Thyroid gland (tissue), 4 donors: ENCODE measurements around the gene GLT1D1. TPM values are rescaled to one million over a fixed set of nuclear protein-coding genes. Genes with fewer than 3 reads are reported as not detected.
A peak's percentile ranks its signal among the peaks of the same experiment; 100 is the strongest.

Experiments used
- DNase-seq, 2 donors: peaks; one replicate each; pipeline ENCODE4 v3.0.0-alpha.2; 2019
- H3K27ac ChIP-seq, 3 donors: fragments of 200-600 bp; sonication (generic); 1 replicate in 2 of 3; 2 replicates in 1 of 3; pipeline ENCODE4 v1.5.1; 2016 to 2019; ENCODE audit warnings: mild to moderate bottlenecking in 1 of 3, moderate library complexity in 1 of 3
- H3K27me3 ChIP-seq: fragments of 200-600 bp; sonication (generic); one replicate; pipeline ENCODE4 v1.5.1; 2019
- H3K36me3 ChIP-seq, 2 donors: fragments of 200-600 bp; sonication (generic); one replicate each; pipeline ENCODE4 v1.5.1; 2016 to 2019
- H3K4me1 ChIP-seq, 2 donors: fragments of 200-600 bp; sonication (generic); one replicate each; pipeline ENCODE4 v1.5.1; 2017 to 2019
- H3K4me3 ChIP-seq, 3 donors: fragments of 200-600 bp; sonication (generic); replicated peaks in 1 of 3; 1 replicate in 2 of 3; 2 replicates in 1 of 3; pipeline ENCODE4 v1.5.1; 2016; ENCODE audit warnings: mild to moderate bottlenecking in 1 of 3
- H3K9me3 ChIP-seq: fragments of 200-600 bp; sonication (generic); one replicate; pipeline ENCODE4 v1.5.1; 2017
- POLR2A ChIP-seq, 2 donors: fragments of 450-650 bp; IDR thresholded peaks; one replicate each; pipeline ENCODE4 v1.6.1; 2017; ENCODE audit warnings: antibody characterized with exemption in 2 of 2, mild to moderate bottlenecking in 2 of 2, moderate library complexity in 1 of 2
- WGBS, 2 donors: methylation state at CpG; one replicate each; pipeline ENCODE4 v1.1.5; 2017; 5-methylcytosine and 5-hydroxymethylcytosine counted together
- intact Hi-C: fragments of 100-400 bp; cut with DNase I; formaldehyde crosslinking; loops from one replicate; pipeline ENCODE4 v1.15.1; 2023
- total RNA-seq, 4 donors: library from RNA; depleted of rRNA; stranded (reverse); fragments of >200 nt; gene quantifications; one replicate each; pipeline ENCODE4 v1.2.3, GENCODE V29; 2016
- TF ChIP-seq, protein P1 (sequence below), 6 experiments: fragments of 200-600 bp in 3 of 6; fragments of 450-650 bp in 3 of 6; sonication (generic) in 3 of 6; IDR thresholded peaks; one replicate each; pipeline ENCODE4 v1.5.1; 2016 to 2019; ENCODE audit warnings: antibody characterized with exemption in 6 of 6, mild to moderate bottlenecking in 2 of 6, inconsistent platforms in 1 of 6, moderate library complexity in 1 of 6

The GLT1D1 gene
- total RNA-seq, 4 donors from 2014 or later, result 0.13 to 2.6 (median 0.45) TPM

GRCh38 chr12:128969480-128970055, 116.3 kb downstream of the GLT1D1 start:
- H3K9me3 ChIP-seq, result no peaks in the 10 kb centered on the region
- H3K4me1 ChIP-seq, result peaks cover 0 to 4% of the 10 kb centered on the region in 2 donors
- intact Hi-C loops, result no loop called here
- 2 to 7% methylated on average over 8 to 16 of the region's 18 CpGs for WGBS, 2 donors
- H3K36me3 ChIP-seq, result no peaks in the 10 kb centered on the region
- H3K27ac ChIP-seq, result no peak overlapping the region
- DNase-seq, result peak; percentile 23 to 56
- no peaks in the 10 kb centered on the region for H3K27me3 ChIP-seq
- TF ChIP-seq, protein P1, sequence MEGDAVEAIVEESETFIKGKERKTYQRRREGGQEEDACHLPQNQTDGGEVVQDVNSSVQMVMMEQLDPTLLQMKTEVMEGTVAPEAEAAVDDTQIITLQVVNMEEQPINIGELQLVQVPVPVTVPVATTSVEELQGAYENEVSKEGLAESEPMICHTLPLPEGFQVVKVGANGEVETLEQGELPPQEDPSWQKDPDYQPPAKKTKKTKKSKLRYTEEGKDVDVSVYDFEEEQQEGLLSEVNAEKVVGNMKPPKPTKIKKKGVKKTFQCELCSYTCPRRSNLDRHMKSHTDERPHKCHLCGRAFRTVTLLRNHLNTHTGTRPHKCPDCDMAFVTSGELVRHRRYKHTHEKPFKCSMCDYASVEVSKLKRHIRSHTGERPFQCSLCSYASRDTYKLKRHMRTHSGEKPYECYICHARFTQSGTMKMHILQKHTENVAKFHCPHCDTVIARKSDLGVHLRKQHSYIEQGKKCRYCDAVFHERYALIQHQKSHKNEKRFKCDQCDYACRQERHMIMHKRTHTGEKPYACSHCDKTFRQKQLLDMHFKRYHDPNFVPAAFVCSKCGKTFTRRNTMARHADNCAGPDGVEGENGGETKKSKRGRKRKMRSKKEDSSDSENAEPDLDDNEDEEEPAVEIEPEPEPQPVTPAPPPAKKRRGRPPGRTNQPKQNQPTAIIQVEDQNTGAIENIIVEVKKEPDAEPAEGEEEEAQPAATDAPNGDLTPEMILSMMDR (IDR thresholded peaks at IDR 0.05), result peak in 4 of 6 experiments; percentile 38 to 62 (median 58)
- no peak for TF ChIP-seq POLR2A (IDR thresholded peaks at IDR 0.05)
- no peak overlapping the region for H3K4me3 ChIP-seq

- Histone ChIP-seq H3K4me3 (no peak overlapping the region), H3K27ac (no peak overlapping the region), H3K4me1 (peaks cover 0 to 4% of the 10 kb centered on the region in 2 donors), H3K9me3 (no peaks in the 10 kb centered on the region), H3K27me3 (no peaks in the 10 kb centered on the region), H3K36me3 (no peaks in the 10 kb centered on the region)
- no peak for TF ChIP-seq POLR2A (IDR thresholded peaks at IDR 0.05)
- TF ChIP-seq, protein P1 (IDR thresholded peaks at IDR 0.05), result no peak
- intact Hi-C loops, result no loop called here
- WGBS, 2 donors, result 47 to 48% methylated on average over 6 to 7 of the region's 13 CpGs
- no peak for DNase-seq
Observed at GRCh38 chr12:128970110-128970509, 116.8 kb downstream of the GLT1D1 start.

GRCh38 chr12:128970941-128971340, 117.7 kb downstream of the GLT1D1 start:
- Histone ChIP-seq H3K4me3 (no peak overlapping the region), H3K4me1 (peaks cover 0 to 4% of the 10 kb centered on the region in 2 donors), H3K27ac (no peak overlapping the region), H3K9me3 (no peaks in the 10 kb centered on the region), H3K27me3 (no peaks in the 10 kb centered on the region), H3K36me3 (no peaks in the 10 kb centered on the region)
- 81 to 89% methylated on average over 13 of the region's 13 CpGs for WGBS, 2 donors
- intact Hi-C loops, result no loop called here
- TF ChIP-seq, protein P1 (IDR thresholded peaks at IDR 0.05), result no peak
- no peak for TF ChIP-seq POLR2A (IDR thresholded peaks at IDR 0.05)
- no peak for DNase-seq

- Histone ChIP-seq H3K4me3 (no peak overlapping the region), H3K9me3 (no peaks in the 10 kb centered on the region), H3K4me1 (peaks cover 0 to 4% of the 10 kb centered on the region in 2 donors), H3K36me3 (no peaks in the 10 kb centered on the region), H3K27me3 (no peaks in the 10 kb centered on the region), H3K27ac (no peak overlapping the region)
- peak in 1 of 2 donors; percentile 5 for DNase-seq
- TF ChIP-seq, protein P1 (IDR thresholded peaks at IDR 0.05), result no peak
- no peak for TF ChIP-seq POLR2A (IDR thresholded peaks at IDR 0.05)
- intact Hi-C loops, result no loop called here
- WGBS, 2 donors, result 7 to 12% methylated on average over 8 to 9 of the region's 11 CpGs
Observed at GRCh38 chr12:128971802-128972201, 118.5 kb downstream of the GLT1D1 start.

- no peak overlapping the region for H3K27ac ChIP-seq
- TF ChIP-seq, protein P1 (IDR thresholded peaks at IDR 0.05), result no peak
- no peak for TF ChIP-seq POLR2A (IDR thresholded peaks at IDR 0.05)
- no peaks in the 10 kb centered on the region for H3K36me3 ChIP-seq
- WGBS, 2 donors, result 74 to 77% methylated on average over 20 of the region's 20 CpGs
- no peaks in the 10 kb centered on the region for H3K27me3 ChIP-seq
- no peaks in the 10 kb centered on the region for H3K9me3 ChIP-seq
- no peak for DNase-seq
- intact Hi-C loops, result no loop called here
- H3K4me1 ChIP-seq, result peaks cover 0 to 4% of the 10 kb centered on the region in 2 donors
- H3K4me3 ChIP-seq, result no peak overlapping the region
Observed at GRCh38 chr12:128973883-128974681, 120.8 kb downstream of the GLT1D1 start.
